RCC 7860 (cell line): ENCODE results near the gene SCAF1.
A peak's percentile ranks its signal among the peaks of the same experiment; 100 is the strongest.

Source experiments
- DNase-seq: peaks from one replicate; pipeline ENCODE4 v3.0.0-alpha.2; 2015; ENCODE audit warnings: low spot score
- FAIRE-seq: peaks from 2 replicates; lab custom pipeline; 2012; peaks lifted over from hg19 to GRCh38; lab: Jason Lieb, UNC

Gene SCAF1

GRCh38 chr19:49641688-49642491 is at the start of gene SCAF1:
SCAF1 (plus strand) TSS chr19:49642209; CDS start chr19:49645027, 2,818 bp downstream.
- peak; percentile 79 for FAIRE-seq
- peak; percentile 95 for DNase-seq

GRCh38 chr19:49592486-49593232 is 49.4 kb upstream of the SCAF1 start:
- no peak for FAIRE-seq
- no peak for DNase-seq

- FAIRE-seq: no peak
- DNase-seq: peak; percentile 67
Observed at GRCh38 chr19:49593233-49594113, 48.5 kb upstream of the SCAF1 start.

GRCh38 chr19:49594157-49594992 is 47.6 kb upstream of the SCAF1 start:
- DNase-seq: no peak
- no peak for FAIRE-seq

GRCh38 chr19:49594993-49595818 is 46.8 kb upstream of the SCAF1 start:
- DNase-seq: no peak

GRCh38 chr19:49595819-49596404 is 46.1 kb upstream of the SCAF1 start:
- FAIRE-seq (no peak), DNase-seq (no peak)

More at GRCh38 chr19:49594993-49595818, 46.8 kb upstream of the SCAF1 start:
- FAIRE-seq: no peak

- DNase-seq (no peak), FAIRE-seq (no peak)
Observed at GRCh38 chr19:49596407-49596806, 45.6 kb upstream of the SCAF1 start.

- no peak for FAIRE-seq
- no peak for DNase-seq
Observed at GRCh38 chr19:49596954-49597702, 44.9 kb upstream of the SCAF1 start.

GRCh38 chr19:49597703-49597974 is 44.4 kb upstream of the SCAF1 start:
- DNase-seq: no peak
- no peak for FAIRE-seq

- FAIRE-seq: no peak
- no peak for DNase-seq
Observed at GRCh38 chr19:49599378-49600295, 42.4 kb upstream of the SCAF1 start.

- FAIRE-seq (no peak), DNase-seq (no peak)
Observed at GRCh38 chr19:49601482-49602038, 40.4 kb upstream of the SCAF1 start.

- FAIRE-seq: no peak
- no peak for DNase-seq
Observed at GRCh38 chr19:49602806-49603205, 39.2 kb upstream of the SCAF1 start.

- no peak for DNase-seq
- no peak for FAIRE-seq
Observed at GRCh38 chr19:49605605-49606004, 36.4 kb upstream of the SCAF1 start.

- FAIRE-seq: no peak
- DNase-seq: no peak
Observed at GRCh38 chr19:49609499-49610092, 32.4 kb upstream of the SCAF1 start.

- DNase-seq (no peak), FAIRE-seq (no peak)
Observed at GRCh38 chr19:49613374-49613773, 28.6 kb upstream of the SCAF1 start.

GRCh38 chr19:49614096-49614833 is 27.7 kb upstream of the SCAF1 start:
- FAIRE-seq (no peak), DNase-seq (peak; percentile 56)
